HCEC 1CT (cell line): ENCODE measurements around the gene TERT.
"Not testable (repeated sequence)": the region's sequence is repeated elsewhere in the genome, so short reads cannot be mapped to it uniquely, and the experiment has no call there.

Experiments
- DNase-seq: peaks from one replicate; pipeline ENCODE4 v3.0.0-alpha.2; 2017

TERT gene

DNA sequence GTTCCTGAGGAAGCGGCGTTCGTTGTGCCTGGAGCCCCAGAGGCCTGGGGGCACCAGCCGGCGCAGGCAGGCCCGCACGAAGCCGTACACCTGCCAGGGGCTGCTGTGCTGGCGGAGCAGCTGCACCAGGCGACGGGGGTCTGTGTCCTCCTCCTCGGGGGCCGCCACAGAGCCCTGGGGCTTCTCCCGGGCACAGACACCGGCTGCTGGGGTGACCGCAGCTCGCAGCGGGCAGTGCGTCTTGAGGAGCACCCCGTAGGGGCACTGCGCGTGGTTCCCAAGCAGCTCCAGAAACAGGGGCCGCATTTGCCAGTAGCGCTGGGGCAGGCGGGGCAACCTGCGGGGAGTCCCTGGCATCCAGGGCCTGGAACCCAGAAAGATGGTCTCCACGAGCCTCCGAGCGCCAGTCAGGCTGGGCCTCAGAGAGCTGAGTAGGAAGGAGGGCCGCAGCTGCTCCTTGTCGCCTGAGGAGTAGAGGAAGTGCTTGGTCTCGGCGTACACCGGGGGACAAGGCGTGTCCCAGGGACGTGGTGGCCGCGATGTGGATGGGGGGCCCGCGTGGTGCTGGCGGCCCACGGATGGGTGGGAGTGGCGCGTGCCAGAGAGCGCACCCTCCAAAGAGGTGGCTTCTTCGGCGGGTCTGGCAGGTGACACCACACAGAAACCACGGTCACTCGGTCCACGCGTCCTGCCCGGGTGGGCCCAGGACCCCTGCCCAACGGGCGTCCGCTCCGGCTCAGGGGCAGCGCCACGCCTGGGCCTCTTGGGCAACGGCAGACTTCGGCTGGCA lies 1.3 kb downstream of the TERT start:
- peak; percentile 36 for DNase-seq

DNA sequence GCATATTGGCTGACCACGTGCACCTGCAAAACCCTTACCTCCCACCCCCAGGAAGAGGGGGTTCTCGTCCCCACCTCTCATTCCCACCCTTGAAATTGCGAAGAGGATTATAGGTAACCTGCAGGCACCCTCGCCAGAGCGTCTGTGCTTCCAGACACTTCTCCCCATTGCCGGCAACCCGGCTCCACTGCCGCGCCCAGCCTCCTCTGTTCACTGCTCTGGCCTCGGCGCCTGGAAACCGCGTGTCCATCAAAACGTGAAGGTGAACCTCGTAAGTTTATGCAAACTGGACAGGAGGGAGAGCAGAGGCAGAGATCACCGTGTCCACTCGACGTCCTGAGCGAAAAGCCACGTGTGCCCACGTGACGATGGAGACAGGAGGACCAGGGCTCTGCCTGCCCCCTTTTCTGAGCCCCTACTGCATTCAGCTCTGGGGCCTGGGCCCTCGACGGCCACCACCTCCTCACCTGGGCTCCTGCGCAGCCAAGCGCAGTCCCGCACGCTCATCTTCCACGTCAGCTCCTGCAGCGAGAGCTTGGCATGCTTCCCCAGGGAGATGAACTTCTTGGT lies 1.9 kb downstream of the TERT start:
- peak; percentile 32 for DNase-seq

- no peak for DNase-seq
Observed at GRCh38 chr5:1292139-1292538, 2.7 kb downstream of the TERT start.

DNA sequence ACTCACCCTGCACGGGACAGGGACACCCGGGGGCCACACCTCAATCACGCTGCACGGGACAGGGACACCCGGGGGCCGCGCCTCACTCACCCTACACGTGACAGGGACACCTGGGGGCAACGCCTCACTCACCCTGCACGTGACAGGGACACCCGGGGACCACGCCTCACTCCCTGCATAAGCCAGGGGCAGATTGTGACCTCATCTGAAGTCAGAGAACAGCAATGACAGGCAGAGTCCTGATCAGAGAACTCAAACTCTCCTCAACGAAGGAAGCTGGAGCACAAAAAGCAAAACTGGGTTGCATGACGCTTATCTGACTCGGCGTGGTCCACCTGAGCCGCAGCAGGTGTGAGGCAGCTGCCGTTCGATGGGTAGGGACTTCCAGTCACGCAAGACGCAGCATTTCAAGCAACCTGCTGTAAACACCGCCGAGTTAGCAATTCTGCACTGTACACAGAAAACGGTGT lies 3.2 kb downstream of the TERT start:
- DNase-seq, result no peak

DNA sequence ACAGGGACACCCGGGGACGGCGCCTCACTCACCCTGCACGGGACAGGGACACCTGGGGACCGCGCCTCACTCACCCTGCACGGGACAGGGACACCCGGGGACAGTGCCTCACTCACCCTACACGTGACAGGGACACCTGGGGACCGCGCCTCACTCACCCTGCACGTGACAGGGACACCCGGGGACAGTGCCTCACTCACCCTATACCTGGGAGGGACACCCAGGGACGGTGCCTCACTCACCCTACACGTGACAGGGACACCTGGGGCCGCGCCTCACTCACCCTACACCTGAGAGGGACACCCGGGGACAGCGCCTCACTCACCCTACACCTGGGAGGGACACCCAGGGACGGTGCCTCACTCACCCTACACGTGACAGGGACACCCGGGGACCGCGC lies 3.9 kb downstream of the TERT start:
- not testable (repeated sequence) for DNase-seq

DNA sequence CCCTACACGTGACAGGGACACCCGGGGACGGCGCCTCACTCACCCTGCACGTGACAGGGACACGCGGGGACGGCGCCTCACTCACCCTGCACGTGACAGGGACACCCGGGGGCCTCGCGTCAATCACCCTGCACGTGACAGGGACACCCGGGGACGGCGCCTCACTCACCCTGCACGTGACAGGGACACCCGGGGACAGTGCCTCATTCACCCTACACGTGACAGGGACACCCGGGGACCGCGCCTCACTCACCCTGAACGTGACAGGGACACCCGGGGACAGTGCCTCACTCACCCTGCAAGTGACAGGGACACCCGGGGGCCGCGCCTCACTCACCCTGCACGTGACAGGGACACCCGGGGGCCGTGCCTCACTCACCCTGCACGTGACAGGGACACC lies 5.3 kb downstream of the TERT start:
- DNase-seq, result not testable (repeated sequence)

DNA sequence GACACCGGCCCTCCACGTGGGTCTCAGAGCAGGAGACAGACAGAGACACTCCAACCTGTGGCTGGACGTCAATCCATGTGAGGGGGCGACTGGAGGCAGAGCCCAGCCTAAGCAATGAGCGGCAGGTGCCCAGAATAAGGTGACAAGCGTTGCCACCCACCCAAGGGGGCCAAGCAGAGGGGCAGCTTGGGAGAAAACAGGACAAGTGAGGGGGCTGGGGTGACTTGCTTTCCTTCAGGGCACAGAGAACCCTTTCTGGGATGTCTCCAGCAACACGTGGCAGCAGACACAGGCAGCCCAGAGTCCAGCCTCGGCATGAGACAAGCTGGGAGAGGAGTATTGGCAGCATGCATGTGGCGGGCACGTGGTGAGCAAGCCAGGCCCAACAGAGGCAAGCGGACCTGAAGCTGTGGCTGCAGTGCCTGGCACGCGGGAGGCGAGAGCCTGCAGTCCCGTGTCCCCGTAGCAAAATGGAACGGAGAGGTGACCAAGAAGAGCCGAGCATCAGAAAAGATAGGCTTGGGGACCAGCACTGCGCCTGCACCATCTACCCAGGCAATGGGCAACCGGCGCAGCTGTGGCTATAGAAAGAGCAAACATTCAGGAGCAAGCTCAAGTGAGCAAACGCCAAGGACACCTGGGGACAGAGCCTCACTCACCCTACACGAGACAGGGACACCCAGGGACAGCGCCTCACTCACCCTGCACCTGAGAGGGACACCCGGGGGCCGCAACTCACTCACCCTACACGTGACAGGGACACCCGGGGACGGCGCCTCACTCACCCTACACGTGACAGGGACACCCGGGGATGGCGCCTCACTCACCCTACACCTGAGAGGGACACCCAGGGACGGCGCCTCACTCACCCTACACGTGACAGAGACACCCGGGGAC lies 6.2 kb downstream of the TERT start:
- no peak for DNase-seq

DNA sequence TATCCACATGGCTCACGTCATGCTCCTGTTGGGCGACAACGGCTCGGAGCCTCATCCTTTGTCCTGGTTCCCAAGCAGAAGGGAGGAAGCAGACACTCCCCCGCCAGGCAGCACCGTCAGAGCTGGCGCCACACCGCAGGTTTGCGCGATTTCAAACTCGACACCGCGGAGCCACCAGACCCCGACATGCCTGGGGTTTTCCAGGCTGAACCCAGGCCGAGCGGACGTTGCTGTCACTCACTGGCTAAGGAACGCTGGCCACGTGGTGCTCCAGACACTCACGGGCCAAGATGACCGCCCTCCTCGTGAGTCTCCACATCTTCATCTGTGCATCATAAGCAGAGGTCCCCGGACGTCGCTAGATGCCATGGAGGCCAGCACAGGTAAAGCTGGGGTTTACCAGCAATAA lies 9.0 kb downstream of the TERT start:
- DNase-seq, result no peak

DNA sequence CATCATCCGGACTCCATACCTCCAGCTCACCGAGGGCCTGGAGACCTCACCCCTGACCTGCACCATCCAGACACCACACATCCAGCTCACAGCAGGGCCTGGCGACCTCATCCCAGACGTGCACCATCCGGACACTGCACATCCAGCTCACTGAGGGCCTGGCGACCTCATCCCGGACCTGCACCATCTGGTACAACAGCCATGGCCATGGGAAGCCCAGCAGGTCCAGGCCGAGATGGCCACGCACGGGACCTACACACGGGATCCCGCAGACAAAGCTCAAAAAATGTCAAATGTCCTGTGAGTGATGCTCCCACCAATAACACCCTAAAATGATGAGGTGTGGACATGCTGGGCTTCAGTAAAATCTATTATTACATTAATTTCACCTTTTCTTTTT lies 9.7 kb downstream of the TERT start:
- no peak for DNase-seq

DNA sequence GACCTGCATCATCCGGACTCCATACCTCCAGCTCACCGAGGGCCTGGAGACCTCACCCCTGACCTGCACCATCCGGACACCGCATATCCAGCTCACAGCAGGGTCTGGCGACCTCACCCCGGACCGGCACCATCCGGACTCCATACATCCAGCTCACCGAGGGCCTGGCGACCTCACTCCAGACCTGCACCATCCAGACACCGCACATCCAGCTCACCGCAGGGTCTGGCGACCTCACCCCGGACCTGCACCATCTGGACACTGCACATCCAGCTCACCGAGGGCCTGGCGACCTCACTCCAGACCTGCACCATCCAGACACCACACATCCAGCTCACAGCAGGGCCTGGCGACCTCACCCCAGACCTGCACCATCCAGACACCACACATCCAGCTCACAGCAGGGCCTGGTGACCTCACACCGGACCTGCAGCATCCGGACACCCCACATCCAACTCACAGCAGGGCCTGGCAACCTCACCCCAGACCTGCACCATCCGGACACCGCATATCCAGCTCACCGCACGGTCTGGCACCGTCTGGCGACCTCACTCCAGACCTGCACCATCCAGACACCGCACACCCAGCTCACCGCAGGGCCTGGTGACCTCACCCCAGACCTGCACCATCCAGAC lies 10.4 kb downstream of the TERT start:
- DNase-seq, result not testable (repeated sequence)

DNA sequence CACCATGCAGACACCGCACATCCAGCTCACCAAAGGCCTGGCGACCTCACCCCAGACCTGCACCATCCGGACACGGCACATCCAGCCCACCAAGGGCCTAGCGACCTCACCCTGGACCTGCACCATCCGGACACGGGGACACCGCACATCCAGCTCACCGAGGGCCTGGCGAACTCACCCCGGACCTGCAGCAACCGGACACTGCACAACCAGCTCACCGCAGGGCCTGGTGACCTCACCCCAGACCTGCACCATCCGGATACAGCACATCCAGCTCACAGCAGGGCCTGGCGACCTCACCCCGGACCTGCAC lies 11.2 kb downstream of the TERT start:
- DNase-seq, result not testable (repeated sequence)

GRCh38 chr5:1282993-1283728 lies 11.7 kb downstream of the TERT start:
- not testable (repeated sequence) for DNase-seq

GRCh38 chr5:1282131-1282992 lies 12.5 kb downstream of the TERT start:
- peak; percentile 20 for DNase-seq

- no peak for DNase-seq
Observed at GRCh38 chr5:1281038-1281882, 13.6 kb downstream of the TERT start.

DNA sequence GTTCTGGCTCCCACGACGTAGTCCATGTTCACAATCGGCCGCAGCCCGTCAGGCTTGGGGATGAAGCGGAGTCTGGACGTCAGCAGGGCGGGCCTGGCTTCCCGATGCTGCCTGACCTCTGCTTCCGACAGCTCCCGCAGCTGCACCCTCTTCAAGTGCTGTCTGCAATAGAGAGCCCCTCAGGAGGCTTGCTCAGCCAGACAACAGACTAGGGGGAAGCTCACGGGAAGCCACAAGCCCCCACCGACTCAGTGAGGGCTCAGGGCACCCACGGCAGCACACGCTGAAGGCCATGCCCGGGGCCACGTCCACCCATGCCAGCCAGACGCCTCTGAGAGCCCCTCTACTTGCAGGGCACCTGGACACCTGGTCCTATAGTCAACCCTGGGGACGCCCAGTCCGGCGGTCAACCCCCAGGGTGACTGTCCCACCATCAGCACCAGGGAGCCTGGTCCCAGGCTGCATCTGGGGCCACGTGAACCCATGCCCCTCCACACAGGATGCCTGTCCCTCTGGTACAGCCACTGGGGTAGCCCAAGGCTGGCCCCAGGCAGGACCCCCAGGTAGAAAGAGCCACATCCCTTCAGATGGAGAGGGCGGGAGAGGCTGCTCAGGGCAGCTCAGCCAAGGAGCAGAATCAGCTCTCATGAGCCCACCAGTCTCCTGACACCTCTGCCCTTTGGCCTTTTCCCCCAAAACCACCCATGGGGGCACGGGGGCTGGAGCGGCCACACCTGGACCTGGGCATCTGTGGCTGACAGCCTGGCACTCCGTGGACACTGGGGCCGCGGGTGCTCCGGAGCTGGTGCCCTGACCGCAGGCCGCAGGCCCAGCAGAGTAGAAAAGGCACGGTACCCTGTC lies 14.5 kb downstream of the TERT start:
- DNase-seq, result peak; percentile 45

DNA sequence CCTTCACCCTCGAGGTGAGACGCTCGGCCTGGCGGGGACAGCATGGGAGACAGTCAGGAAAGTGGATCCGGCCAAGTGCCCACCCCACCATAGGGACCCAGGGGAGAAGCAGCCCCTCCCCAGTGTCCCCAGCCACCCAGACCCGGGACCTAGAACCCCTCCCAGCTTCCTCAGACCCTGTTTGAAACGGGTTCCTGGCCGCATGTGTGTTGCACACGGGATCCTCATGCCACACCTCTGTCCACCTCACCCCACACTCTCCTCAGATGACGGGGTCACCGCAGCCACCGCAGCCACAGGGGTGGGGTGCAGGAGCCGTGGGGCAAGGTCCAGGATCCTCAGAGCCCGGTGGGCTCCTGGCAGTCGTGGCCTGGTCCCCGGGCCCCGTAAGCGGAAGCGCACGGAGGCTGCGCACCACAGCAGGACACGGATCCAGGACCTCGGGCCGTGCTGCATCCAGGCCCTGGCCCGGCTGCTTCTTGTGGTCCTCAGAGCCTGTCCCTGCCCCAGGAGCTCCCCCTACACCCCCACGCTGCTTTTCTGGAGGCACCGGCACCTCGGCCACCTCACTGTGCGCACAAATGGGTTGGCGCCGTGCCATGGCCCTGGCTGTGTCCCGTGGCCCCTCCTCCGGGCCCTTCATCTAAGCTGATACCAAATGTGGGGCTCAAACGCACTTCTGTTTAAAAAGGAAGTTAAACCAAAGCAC lies 15.3 kb downstream of the TERT start:
- no peak for DNase-seq

DNA sequence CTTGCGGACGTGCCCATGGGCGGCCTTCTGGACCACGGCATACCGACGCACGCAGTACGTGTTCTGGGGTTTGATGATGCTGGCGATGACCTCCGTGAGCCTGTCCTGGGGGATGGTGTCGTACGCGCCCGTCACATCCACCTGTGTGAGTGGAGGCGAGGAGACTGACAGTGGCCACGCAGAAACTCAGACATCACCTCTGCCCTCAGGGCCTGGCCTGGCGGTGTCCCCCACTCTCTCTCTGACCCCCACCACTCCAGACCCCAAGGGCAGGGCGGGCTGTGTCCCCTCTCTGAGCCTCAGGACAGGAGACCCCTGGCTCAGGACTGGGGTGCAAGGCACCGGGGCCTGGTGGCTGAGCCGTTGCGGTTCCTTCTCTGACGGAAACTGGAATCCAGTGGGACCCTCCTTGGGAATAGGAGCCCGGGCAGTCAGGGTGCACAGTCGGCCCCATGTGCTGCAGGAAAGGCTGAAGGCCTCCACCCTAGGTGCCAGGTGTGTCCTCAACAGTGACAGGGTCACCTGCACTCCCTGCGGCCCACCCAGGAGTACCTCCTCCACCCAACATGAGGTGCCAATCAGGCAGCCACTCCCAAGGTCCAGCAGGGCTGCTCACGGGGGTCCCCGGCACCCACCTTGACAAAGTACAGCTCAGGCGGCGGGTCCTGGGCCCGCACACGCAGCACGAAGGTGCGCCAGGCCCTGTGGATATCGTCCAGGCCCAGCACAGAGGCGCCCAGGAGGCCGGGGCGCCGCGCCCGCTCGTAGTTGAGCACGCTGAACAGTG lies 16.0 kb downstream of the TERT start:
- peak; percentile 15 for DNase-seq

DNA sequence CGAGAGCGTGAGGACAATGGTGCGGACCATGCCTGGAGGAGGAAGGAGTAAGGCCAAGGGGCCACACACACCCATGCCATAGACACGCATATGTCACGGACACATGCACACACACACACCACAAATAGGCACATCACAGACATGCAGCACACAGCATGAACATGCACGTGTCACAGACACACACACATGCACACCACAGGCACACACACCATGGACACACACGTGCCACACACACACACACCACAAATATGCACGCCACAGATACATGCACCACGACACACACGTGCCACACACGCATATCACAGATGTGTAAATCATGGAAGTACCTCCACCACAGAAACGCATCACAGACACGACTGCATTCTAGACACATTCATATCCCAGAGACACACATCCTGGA lies 16.7 kb downstream of the TERT start:
- no peak for DNase-seq
